HepG2 (cell line): ENCODE measurements around the gene ZSCAN1. TPM values are rescaled to one million over a fixed set of nuclear protein-coding genes. Genes with fewer than 3 reads are reported as not detected.

Experiments
- CREM ChIP-seq, 2 experiments: sonication (generic) in 1 of 2; formaldehyde crosslinking in 1 of 2; IDR thresholded peaks; 2 replicates each; pipeline versions ENCODE4 v1.4.0 to v1.6.1; 2016 to 2020; ENCODE audit warnings: antibody characterized with exemption in 1 of 2, mild to moderate bottlenecking in 1 of 2, missing genetic modification reagents in 1 of 2
- EEA1 ChIP-seq: sonication (generic); formaldehyde crosslinking; IDR thresholded peaks from 2 replicates; pipeline ENCODE4 v1.5.1; 2020; ENCODE audit warnings: mild to moderate bottlenecking, missing genetic modification reagents, borderline replicate concordance
- GATAD2A ChIP-seq: IDR thresholded peaks from 2 replicates; pipeline ENCODE4 v1.6.1; 2016
- KDM2A ChIP-seq: sonication (generic); formaldehyde crosslinking; IDR thresholded peaks from 2 replicates; pipeline ENCODE4 v1.4.0; 2020; ENCODE audit warnings: low read depth, missing genetic modification reagents, borderline replicate concordance
- KDM6A ChIP-seq: IDR thresholded peaks from 2 replicates; pipeline ENCODE4 v1.6.1; 2016; ENCODE audit warnings: low read depth
- NFIC ChIP-seq: IDR thresholded peaks from 2 replicates; pipeline ENCODE4 v1.6.1; 2012; ENCODE audit warnings: mild to moderate bottlenecking, low read length, inconsistent platforms
- PRMT3 ChIP-seq: sonication (generic); formaldehyde crosslinking; IDR thresholded peaks from 2 replicates; pipeline ENCODE4 v1.8.1; 2022; ENCODE audit warnings: low read depth, mild to moderate bottlenecking, moderate library complexity, missing genetic modification reagents, borderline replicate concordance
- SCMH1 ChIP-seq: sonication (generic); formaldehyde crosslinking; IDR thresholded peaks from 2 replicates; pipeline ENCODE4 v1.9.0; 2021; ENCODE audit warnings: missing genetic modification reagents, mild to moderate bottlenecking, borderline replicate concordance
- SKI ChIP-seq: fragments of 450-650 bp; IDR thresholded peaks from one replicate; pipeline ENCODE4 v1.6.1; 2018; ENCODE audit warnings: mild to moderate bottlenecking; ENCODE audit not compliant: partially characterized antibody
- SMARCC2 ChIP-seq: fragments of 450-650 bp; IDR thresholded peaks from 2 replicates; pipeline ENCODE4 v1.6.1; 2017; ENCODE audit warnings: antibody characterized with exemption, mild to moderate bottlenecking
- SP5 ChIP-seq: IDR thresholded peaks from 2 replicates; pipeline ENCODE4 v1.6.1; 2016; ENCODE audit warnings: low read depth, borderline replicate concordance
- TRAFD1 ChIP-seq: sonication (generic); formaldehyde crosslinking; IDR thresholded peaks from 2 replicates; pipeline ENCODE4 v1.5.1; 2020; ENCODE audit warnings: missing genetic modification reagents, mild to moderate bottlenecking, borderline replicate concordance
- ZBTB14 ChIP-seq: sonication (generic); formaldehyde crosslinking; IDR thresholded peaks from 2 replicates; pipeline ENCODE4 v1.4.0; 2020; ENCODE audit warnings: missing genetic modification reagents
- ZBTB39 ChIP-seq: sonication (generic); formaldehyde crosslinking; IDR thresholded peaks from 2 replicates; pipeline ENCODE4 v1.5.0; 2020; ENCODE audit warnings: missing genetic modification reagents
- ZBTB7B ChIP-seq: sonication (generic); formaldehyde crosslinking; IDR thresholded peaks from 2 replicates; pipeline ENCODE4 v1.4.0; 2020; ENCODE audit warnings: missing genetic modification reagents
- ZGPAT ChIP-seq: IDR thresholded peaks from 2 replicates; pipeline ENCODE4 v1.6.1; 2016; ENCODE audit warnings: mild to moderate bottlenecking
- ZNF143 ChIP-seq: sonication (generic); formaldehyde crosslinking; IDR thresholded peaks from 2 replicates; pipeline ENCODE4 v1.4.0; 2020; ENCODE audit warnings: missing genetic modification reagents
- ZNF207 ChIP-seq: fragments of 450-650 bp; IDR thresholded peaks from 2 replicates; pipeline ENCODE4 v1.6.1; 2016; ENCODE audit warnings: antibody characterized with exemption, borderline replicate concordance
- ZNF256 ChIP-seq: sonication (generic); formaldehyde crosslinking; conservative IDR thresholded peaks from 2 replicates; pipeline ENCODE4 v1.4.0; 2020; ENCODE audit warnings: missing genetic modification reagents
- ZNF331 ChIP-seq: sonication (generic); formaldehyde crosslinking; IDR thresholded peaks from 2 replicates; pipeline ENCODE4 v1.4.0; 2020; ENCODE audit warnings: missing genetic modification reagents
- ZNF660 ChIP-seq: sonication (generic); formaldehyde crosslinking; IDR thresholded peaks from 2 replicates; pipeline ENCODE4 v1.5.1; 2020; ENCODE audit warnings: mild to moderate bottlenecking, low read depth, missing genetic modification reagents, borderline replicate concordance
- ZNF75D ChIP-seq: sonication (generic); formaldehyde crosslinking; IDR thresholded peaks from 2 replicates; pipeline ENCODE4 v1.8.1; 2023; ENCODE audit warnings: missing genetic modification reagents, mild to moderate bottlenecking, borderline replicate concordance
- ZNF878 ChIP-seq: sonication (generic); formaldehyde crosslinking; IDR thresholded peaks from 2 replicates; pipeline ENCODE4 v1.8.1; 2023; ENCODE audit warnings: mild to moderate bottlenecking, missing genetic modification reagents, moderate library complexity
- polyA plus RNA-seq, 8 experiments: library from polyadenylated mRNA; depleted of rRNA in 3 of 8; stranded (reverse) in 7 of 8; unstranded in 1 of 8; fragments of >200 nt; fragmentation: Illumina TruSeq in 4 of 8; extraction: Trizol in 4 of 8; gene quantifications; 2 replicates each; pipeline versions ENCODE4 v1.2.1 to v1.2.3, GENCODE V29; 2011 to 2016; ENCODE audit warnings: low read depth in 4 of 8, missing spikeins in 1 of 8, mixed read lengths in 1 of 8; ENCODE audit not compliant: insufficient read depth in 1 of 8
- total RNA-seq, 5 experiments: library from RNA; depleted of rRNA; stranded (reverse); fragments of >200 nt; fragmentation: Illumina TruSeq; extraction: Trizol; gene quantifications; 2 replicates each; pipeline ENCODE4 v1.2.3, GENCODE V29; 2016; ENCODE audit warnings: low read depth in 1 of 5

The ZSCAN1 gene
- total and polyA plus RNA-seq, 2 of the 13 experiments (the other 11 are each of a cell fraction or from before 2014, with no cell fraction given): not detected

- TF ChIP-seq SCMH1 (CRISPR knock-in tag) (no peak), ZBTB14 (no peak), KDM2A (CRISPR knock-in tag) (no peak), KDM6A (CRISPR knock-in tag) (no peak), SKI (no peak), TRAFD1 (CRISPR knock-in tag) (0 out of 2 replicates have a peak, but pooled peaks have one; percentile 39), ZNF331 (peak; percentile 8; the same call in 1 of the 2 replicates), ZBTB7B (CRISPR knock-in tag) (peak; percentile 39; the same call in 1 of the 2 replicates), ZBTB39 (CRISPR knock-in tag) (no peak), ZNF878 (CRISPR knock-in tag) (no peak), SP5 (CRISPR knock-in tag) (peak; percentile 82; the same call in 1 of the 2 replicates), CREM (IDR thresholded peaks at IDR 0.05) (no peak), CREM (CRISPR knock-in tag; IDR thresholded peaks at IDR 0.05) (no peak), SMARCC2 (no peak), ZGPAT (peak; percentile 23; the same call in 1 of the 2 replicates), ZNF143 (no peak), ZNF75D (no peak), EEA1 (CRISPR knock-in tag) (no peak), PRMT3 (CRISPR knock-in tag) (no peak), ZNF256 (0 out of 2 replicates have a peak, but pooled peaks have one; percentile 44), GATAD2A (CRISPR knock-in tag) (peak; percentile 52), ZNF660 (CRISPR knock-in tag) (no peak), NFIC (no peak), ZNF207 (no peak)
Measured at GRCh38 chr19:58038688-58039204, 4.9 kb downstream of the ZSCAN1 start (continued).
